IPS-18c (cell line): Measurements from ENCODE around the gene NPM3.

Experiments
- H3K4me3 ChIP-seq: 2 replicates; pipeline ENCODE4 v1.7.0; 2013; ENCODE audit warnings: low read depth, mild to moderate bottlenecking, low read length, moderate library complexity; ENCODE audit not compliant: insufficient read depth
- H3K9me3 ChIP-seq: one replicate; pipeline ENCODE4 v1.6.1; 2013; ENCODE audit warnings: mild to moderate bottlenecking, low read length, moderate library complexity; ENCODE audit not compliant: control insufficient read depth, insufficient read depth

The NPM3 gene

GRCh38 chr10:101778781-101779543 lies 4.3 kb downstream of the NPM3 start:
- H3K9me3 ChIP-seq: no peaks in the 10 kb centered on the region
- peak overlapping the region; percentile 57 for H3K4me3 ChIP-seq

- H3K4me3 ChIP-seq: peak overlapping the region; percentile 57
Observed at GRCh38 chr10:101778151-101778780, 5.0 kb downstream of the NPM3 start.

GRCh38 chr10:101777619-101778145 lies 5.6 kb downstream of the NPM3 start:
- Histone ChIP-seq H3K9me3 (peaks cover 2% of the 10 kb centered on the region), H3K4me3 (no peak overlapping the region)

More at GRCh38 chr10:101778151-101778780, 5.0 kb downstream of the NPM3 start:
- H3K9me3 ChIP-seq: no peaks in the 10 kb centered on the region

GRCh38 chr10:101776161-101776817 lies 7.0 kb downstream of the NPM3 start:
- Histone ChIP-seq H3K9me3 (peaks cover 2% of the 10 kb centered on the region), H3K4me3 (peak overlapping the region; percentile 31; the same call in 1 of the 2 replicates)

GRCh38 chr10:101775273-101776160 lies 7.7 kb downstream of the NPM3 start, which contains the start of gene FGF8:
Gene FGF8, minus strand, starts transcription at chr10:101776114. Its CDS starts 214 bp downstream, at chr10:101775900.
- H3K4me3 ChIP-seq: peak within 1 kb of the TSS; percentile 38
- H3K9me3 ChIP-seq: peaks cover 2% of the 10 kb centered on the region

GRCh38 chr10:101774589-101775272 lies 8.5 kb downstream of the NPM3 start:
- peaks cover 2% of the 10 kb centered on the region for H3K9me3 ChIP-seq
- H3K4me3 ChIP-seq: peak overlapping the region; percentile 38; the same call in 1 of the 2 replicates

GRCh38 chr10:101773923-101774588 lies 9.2 kb downstream of the NPM3 start:
- H3K4me3 ChIP-seq: peak overlapping the region; percentile 28; the same call in 1 of the 2 replicates
- peaks cover 2% of the 10 kb centered on the region for H3K9me3 ChIP-seq

GRCh38 chr10:101772895-101773761 lies 10.1 kb downstream of the NPM3 start:
- Histone ChIP-seq H3K9me3 (peaks cover 2% of the 10 kb centered on the region), H3K4me3 (0 out of 2 replicates have a peak overlapping the region, but pooled peaks have one; percentile 11)

- H3K9me3 ChIP-seq: peaks cover 2% of the 10 kb centered on the region
Observed at GRCh38 chr10:101772017-101772894, 11.0 kb downstream of the NPM3 start.

GRCh38 chr10:101771380-101771779 lies 11.9 kb downstream of the NPM3 start:
- Histone ChIP-seq H3K9me3 (peaks cover 2% of the 10 kb centered on the region), H3K4me3 (no peak overlapping the region)

More at GRCh38 chr10:101772017-101772894, 11.0 kb downstream of the NPM3 start:
- no peak overlapping the region; the same call in 1 of the 2 replicates for H3K4me3 ChIP-seq

- Histone ChIP-seq H3K9me3 (peaks cover 2% of the 10 kb centered on the region), H3K4me3 (no peak overlapping the region)
Observed at GRCh38 chr10:101770331-101771215, 12.7 kb downstream of the NPM3 start.

GRCh38 chr10:101769541-101770180 lies 13.6 kb downstream of the NPM3 start:
- H3K4me3 ChIP-seq: no peak overlapping the region
- peaks cover 2% of the 10 kb centered on the region for H3K9me3 ChIP-seq

- no peak overlapping the region for H3K4me3 ChIP-seq
- peaks cover 2% of the 10 kb centered on the region for H3K9me3 ChIP-seq
Observed at GRCh38 chr10:101768791-101769170, 14.5 kb downstream of the NPM3 start.
